C4-2B (cell line): ENCODE measurements around the gene ATP6V0C.

ENCODE experiments used
- ZFX ChIP-seq: fragments of 450-650 bp; IDR thresholded peaks from 2 replicates; pipeline ENCODE4 v1.6.1; 2017
- TF ChIP-seq, protein P1 (sequence below): fragments of 450-650 bp; conservative IDR thresholded peaks from 2 replicates; pipeline ENCODE4 v1.5.1; 2017; ENCODE audit warnings: mild to moderate bottlenecking

DNA sequence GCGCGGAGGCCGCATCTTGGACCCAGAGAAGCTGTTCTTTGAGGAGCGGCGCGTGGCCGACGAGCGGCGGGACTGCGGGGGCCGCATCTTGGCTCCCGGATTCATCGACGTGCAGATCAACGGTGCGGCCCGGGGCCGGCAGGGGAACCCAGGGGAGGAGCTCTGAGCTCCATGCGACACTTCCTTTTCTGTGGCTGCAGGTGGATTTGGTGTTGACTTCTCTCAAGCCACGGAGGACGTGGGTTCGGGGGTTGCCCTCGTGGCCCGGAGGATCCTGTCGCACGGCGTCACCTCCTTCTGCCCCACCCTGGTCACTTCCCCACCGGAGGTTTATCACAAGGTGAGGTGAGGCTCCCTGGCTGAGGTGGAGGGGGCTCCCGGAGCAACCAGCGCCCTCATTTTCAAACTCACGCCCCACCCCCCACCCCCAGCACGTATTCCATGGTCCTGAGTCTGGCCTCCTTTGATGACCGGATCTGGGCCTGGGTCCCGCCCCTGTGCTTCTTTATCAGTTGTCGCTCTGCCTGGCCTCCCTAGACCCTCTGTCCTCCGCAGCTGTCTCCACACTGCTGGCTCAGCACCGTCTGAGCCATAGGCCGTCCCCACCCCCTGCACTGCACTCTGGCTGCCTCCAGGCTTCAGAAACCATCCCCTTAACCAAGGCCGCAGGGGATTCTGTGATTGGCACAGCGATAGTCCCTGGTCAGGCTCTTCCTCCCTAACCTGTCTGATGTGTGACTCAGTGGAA, 7.2 kb downstream of the ATP6V0C start:
- TF ChIP-seq, protein P1, sequence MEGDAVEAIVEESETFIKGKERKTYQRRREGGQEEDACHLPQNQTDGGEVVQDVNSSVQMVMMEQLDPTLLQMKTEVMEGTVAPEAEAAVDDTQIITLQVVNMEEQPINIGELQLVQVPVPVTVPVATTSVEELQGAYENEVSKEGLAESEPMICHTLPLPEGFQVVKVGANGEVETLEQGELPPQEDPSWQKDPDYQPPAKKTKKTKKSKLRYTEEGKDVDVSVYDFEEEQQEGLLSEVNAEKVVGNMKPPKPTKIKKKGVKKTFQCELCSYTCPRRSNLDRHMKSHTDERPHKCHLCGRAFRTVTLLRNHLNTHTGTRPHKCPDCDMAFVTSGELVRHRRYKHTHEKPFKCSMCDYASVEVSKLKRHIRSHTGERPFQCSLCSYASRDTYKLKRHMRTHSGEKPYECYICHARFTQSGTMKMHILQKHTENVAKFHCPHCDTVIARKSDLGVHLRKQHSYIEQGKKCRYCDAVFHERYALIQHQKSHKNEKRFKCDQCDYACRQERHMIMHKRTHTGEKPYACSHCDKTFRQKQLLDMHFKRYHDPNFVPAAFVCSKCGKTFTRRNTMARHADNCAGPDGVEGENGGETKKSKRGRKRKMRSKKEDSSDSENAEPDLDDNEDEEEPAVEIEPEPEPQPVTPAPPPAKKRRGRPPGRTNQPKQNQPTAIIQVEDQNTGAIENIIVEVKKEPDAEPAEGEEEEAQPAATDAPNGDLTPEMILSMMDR, result no peak
- no peak for TF ChIP-seq ZFX
